Mucosa of descending colon (tissue), 3 donors: Measurements from ENCODE around the gene HSD17B4. TPM values are rescaled to one million over a fixed set of nuclear protein-coding genes. Genes with fewer than 3 reads are reported as not detected.
"Not testable (repeated sequence)": the region's sequence is repeated elsewhere in the genome, so short reads cannot be mapped to it uniquely, and the experiment has no call there.

ENCODE experiments used
- ATAC-seq: fragments of 200-7000 bp; cut with Tn5 transposase; one replicate; pipeline ENCODE4 v1.9.1; 2020; ENCODE audit warnings: mild to moderate bottlenecking, moderate library complexity
- DNase-seq, 3 donors: peaks; one replicate each; pipeline ENCODE4 v3.0.0-alpha.2; 2020
- H3K36me3 ChIP-seq: fragments of 200-600 bp; one replicate; pipeline ENCODE4 v1.8.0; 2021; ENCODE audit warnings: low read depth, mild to moderate bottlenecking
- H3K4me1 ChIP-seq: fragments of 200-600 bp; one replicate; pipeline ENCODE4 v1.8.0; 2021; ENCODE audit warnings: low read depth, mild to moderate bottlenecking
- H3K4me3 ChIP-seq: fragments of 200-600 bp; one replicate; pipeline ENCODE4 v1.8.0; 2021; ENCODE audit warnings: mild to moderate bottlenecking
- H3K9me3 ChIP-seq: fragments of 200-600 bp; one replicate; pipeline ENCODE4 v1.8.0; 2021; ENCODE audit warnings: mild to moderate bottlenecking
- intact Hi-C, 2 donors: fragments of 100-400 bp; cut with DNase I in 1 of 2; cut with micrococcal nuclease in 1 of 2; formaldehyde crosslinking; loops; one replicate each; pipeline versions ENCODE4 v1.11.0 to v1.11.1; 2022; cut with DNase I, micrococcal nuclease
- total RNA-seq, 3 donors: library from RNA; stranded (reverse); fragmentation: NEBNext Ultra II Directional in 2 of 3; extraction: Animal tissue kit (Norgen Biotek cat#: 25700) in 2 of 3; gene quantifications; one replicate each; pipeline versions ENCODE4 v1.2.1 to v1.2.4, GENCODE V29; 2021 to 2023
- TF ChIP-seq, protein P1 (sequence below): fragments of 200-600 bp; IDR thresholded peaks from one replicate; pipeline ENCODE4 v1.8.0; 2022; ENCODE audit warnings: antibody characterized with exemption, mild to moderate bottlenecking
- donor health status: DM: no; HTN: no; CAD: no; lungs with moderate emphysema.
- donor health status: DM: no; HTN: no; CAD: no.
- donor health status: DM: no; HTN: yes; CAD: no.

The HSD17B4 gene
- total RNA-seq, 3 donors from 2014 or later: 178 to 243 (median 235) TPM

DNA sequence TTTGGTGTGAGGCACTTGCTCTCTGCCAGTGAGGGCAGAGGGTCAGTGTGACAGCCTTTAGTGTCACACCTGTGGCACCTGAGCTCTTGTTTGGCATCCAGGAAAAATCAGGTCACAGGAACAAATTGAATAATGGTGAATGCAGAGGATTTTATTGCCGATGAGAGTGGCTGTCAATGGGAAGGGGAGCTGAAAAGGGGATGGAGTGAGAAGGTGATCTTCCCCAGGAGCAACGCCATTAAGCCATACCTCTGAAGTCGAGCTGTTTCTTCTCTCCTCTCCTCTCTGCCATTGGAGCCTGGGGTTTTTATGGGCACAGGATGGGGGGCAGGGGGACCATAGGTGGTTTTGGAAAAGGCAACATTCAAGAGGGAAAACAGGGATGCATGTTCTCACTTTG, 2.4 kb upstream of the HSD17B4 start:
- Histone ChIP-seq H3K9me3 (no peaks in the 10 kb centered on the region), H3K36me3 (no peaks in the 10 kb centered on the region), H3K4me1 (peaks cover 10% of the 10 kb centered on the region), H3K4me3 (no peak overlapping the region)
- intact Hi-C loops: no loop called here
- DNase-seq (no peak), ATAC-seq (no peak)
- TF ChIP-seq, protein P1, sequence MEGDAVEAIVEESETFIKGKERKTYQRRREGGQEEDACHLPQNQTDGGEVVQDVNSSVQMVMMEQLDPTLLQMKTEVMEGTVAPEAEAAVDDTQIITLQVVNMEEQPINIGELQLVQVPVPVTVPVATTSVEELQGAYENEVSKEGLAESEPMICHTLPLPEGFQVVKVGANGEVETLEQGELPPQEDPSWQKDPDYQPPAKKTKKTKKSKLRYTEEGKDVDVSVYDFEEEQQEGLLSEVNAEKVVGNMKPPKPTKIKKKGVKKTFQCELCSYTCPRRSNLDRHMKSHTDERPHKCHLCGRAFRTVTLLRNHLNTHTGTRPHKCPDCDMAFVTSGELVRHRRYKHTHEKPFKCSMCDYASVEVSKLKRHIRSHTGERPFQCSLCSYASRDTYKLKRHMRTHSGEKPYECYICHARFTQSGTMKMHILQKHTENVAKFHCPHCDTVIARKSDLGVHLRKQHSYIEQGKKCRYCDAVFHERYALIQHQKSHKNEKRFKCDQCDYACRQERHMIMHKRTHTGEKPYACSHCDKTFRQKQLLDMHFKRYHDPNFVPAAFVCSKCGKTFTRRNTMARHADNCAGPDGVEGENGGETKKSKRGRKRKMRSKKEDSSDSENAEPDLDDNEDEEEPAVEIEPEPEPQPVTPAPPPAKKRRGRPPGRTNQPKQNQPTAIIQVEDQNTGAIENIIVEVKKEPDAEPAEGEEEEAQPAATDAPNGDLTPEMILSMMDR: no peak

DNA sequence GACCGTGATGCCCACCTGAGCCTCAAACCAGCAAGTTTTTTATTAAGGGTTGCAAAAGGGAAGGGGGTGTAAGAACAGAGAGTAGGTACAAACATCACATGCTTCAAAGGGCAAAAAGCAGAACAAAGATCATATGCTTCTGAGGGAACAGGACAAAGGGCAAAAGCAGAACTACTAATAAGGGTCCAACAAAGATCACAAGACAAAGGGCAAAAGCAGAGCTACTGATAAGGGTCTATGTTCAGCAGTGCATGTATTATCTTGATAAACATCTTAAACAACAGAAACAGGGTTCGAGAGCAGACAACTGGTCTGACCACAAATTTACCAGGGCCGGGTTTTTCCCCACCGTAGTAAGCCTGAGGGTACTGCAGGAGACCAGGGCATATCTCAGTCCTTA, 1.7 kb upstream of the HSD17B4 start:
- intact Hi-C loops, ATAC-seq, H3K4me3 ChIP-seq, H3K36me3 ChIP-seq, DNase-seq, H3K9me3 ChIP-seq: not testable (repeated sequence)
- peaks cover 10% of the 10 kb centered on the region for H3K4me1 ChIP-seq

DNA sequence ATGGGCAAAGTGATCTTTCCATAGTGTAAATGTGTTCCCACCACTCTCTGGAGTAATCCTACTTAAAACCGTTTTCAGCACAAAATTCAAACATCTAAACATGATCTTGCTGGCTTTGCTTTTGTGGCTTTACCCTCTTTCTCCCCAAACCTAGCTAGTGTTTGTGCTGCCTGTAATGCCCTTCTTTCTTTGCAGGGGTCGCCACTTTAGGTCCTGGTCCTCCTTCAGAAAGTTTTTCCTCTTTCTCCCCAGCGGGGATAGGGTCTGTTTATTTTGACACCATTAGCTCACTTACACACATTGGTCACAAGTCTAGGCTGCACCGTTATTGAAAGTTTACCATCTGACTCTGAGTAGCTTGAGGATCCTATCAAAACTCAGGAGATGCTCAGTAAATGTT, 736 bp upstream of the HSD17B4 start:
- intact Hi-C loops: no loop called here
- no peak for ATAC-seq

DNA sequence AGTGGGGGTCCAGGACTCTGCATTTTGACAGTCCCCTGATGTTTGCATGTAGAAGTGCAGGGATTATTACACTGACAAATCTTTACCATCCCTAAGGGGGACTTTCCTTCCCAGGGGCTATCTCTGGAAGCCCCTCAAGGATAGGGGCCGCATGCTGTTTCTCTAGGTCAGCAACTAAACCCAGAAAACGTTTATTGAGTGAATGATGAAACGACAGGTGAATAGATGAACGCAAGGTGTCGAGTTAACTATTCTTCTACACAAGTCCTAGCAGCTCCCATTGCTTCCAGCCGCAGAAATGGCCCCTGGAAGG, 281 bp upstream of the HSD17B4 start:
- no peaks in the 10 kb centered on the region for H3K9me3 ChIP-seq
- peaks cover 10% of the 10 kb centered on the region for H3K4me1 ChIP-seq
- DNase-seq (no peak), ATAC-seq (no peak)
- H3K36me3 ChIP-seq: no peaks in the 10 kb centered on the region
- TF ChIP-seq, protein P1: no peak
- intact Hi-C loops: no loop called here
- H3K4me3 ChIP-seq: peak overlapping the region; percentile 58

More for the DNA sequence above, 736 bp upstream of the HSD17B4 start:
- Histone ChIP-seq H3K4me3 (no peak overlapping the region), H3K4me1 (peaks cover 10% of the 10 kb centered on the region), H3K36me3 (no peaks in the 10 kb centered on the region), H3K9me3 (no peaks in the 10 kb centered on the region)
- DNase-seq: no peak
- TF ChIP-seq, protein P1: no peak

- intact Hi-C loops: no loop called here
- Histone ChIP-seq H3K4me3 (peak overlapping the region; percentile 58), H3K9me3 (no peaks in the 10 kb centered on the region), H3K36me3 (no peaks in the 10 kb centered on the region), H3K4me1 (peaks cover 10% of the 10 kb centered on the region)
- TF ChIP-seq, protein P1: no peak
- peak; percentile 43 for ATAC-seq
- DNase-seq: no peak
These were observed 710 bp downstream of the HSD17B4 start for GRCh38 chr5:119453040-119453373.

DNA sequence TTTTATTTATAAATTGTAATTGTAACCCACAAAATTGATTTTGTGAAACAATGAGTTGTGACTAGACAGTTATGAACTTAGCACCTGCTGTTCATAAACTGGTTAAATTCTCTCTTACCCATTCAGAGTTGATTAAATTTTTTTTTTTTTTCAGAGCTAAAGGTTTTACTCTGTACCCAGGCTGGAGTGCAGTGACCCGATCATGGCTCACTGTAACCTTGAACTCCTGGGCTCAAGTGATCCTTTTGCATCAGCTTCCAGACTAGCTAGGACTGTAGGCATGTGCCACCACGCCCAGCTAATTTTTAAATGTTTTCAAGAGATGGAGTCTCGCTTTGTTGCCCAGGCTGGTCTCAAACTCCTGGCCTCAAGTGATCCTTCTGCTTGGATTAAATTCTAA, 1.9 kb downstream of the HSD17B4 start:
- peaks cover 10% of the 10 kb centered on the region for H3K4me1 ChIP-seq
- ATAC-seq (no peak), DNase-seq (no peak)
- no peaks in the 10 kb centered on the region for H3K9me3 ChIP-seq
- TF ChIP-seq, protein P1: no peak
- H3K4me3 ChIP-seq: no peak overlapping the region
- no peaks in the 10 kb centered on the region for H3K36me3 ChIP-seq
- intact Hi-C loops: no loop called here
